Hematopoietic multipotent progenitor cell (in vitro differentiated cells): Measurements from ENCODE around the gene ZNF888. TPM values are rescaled to one million over a fixed set of nuclear protein-coding genes. Genes with fewer than 3 reads are reported as not detected.
"Not testable (repeated sequence)": the region's sequence is repeated elsewhere in the genome, so short reads cannot be mapped to it uniquely, and the experiment has no call there.

Experiments used
- DNase-seq, 3 donors: peaks; one replicate each; pipeline ENCODE4 v3.0.0-alpha.2; 2011 to 2015; ENCODE audit warnings: low read depth in 2 of 3, low spot score in 2 of 3
- total RNA-seq: library from RNA; depleted of rRNA; stranded (reverse); fragments of >200 nt; gene quantifications from one replicate; pipeline ENCODE4 v1.2.3, GENCODE V29; 2012

The ZNF888 gene
- 7.0 TPM for total RNA-seq

- peak; percentile 68 to 93 (median 85) for DNase-seq
These were observed at the start of gene ZNF888 for GRCh38 chr19:52922841-52923777. TSS of gene ZNF888 (minus strand) at chr19:52923428. CDS start at chr19:52917873, 5,555 bp downstream.

GRCh38 chr19:52967772-52968171 is 44.5 kb upstream of the ZNF888 start:
- DNase-seq: no peak

DNA sequence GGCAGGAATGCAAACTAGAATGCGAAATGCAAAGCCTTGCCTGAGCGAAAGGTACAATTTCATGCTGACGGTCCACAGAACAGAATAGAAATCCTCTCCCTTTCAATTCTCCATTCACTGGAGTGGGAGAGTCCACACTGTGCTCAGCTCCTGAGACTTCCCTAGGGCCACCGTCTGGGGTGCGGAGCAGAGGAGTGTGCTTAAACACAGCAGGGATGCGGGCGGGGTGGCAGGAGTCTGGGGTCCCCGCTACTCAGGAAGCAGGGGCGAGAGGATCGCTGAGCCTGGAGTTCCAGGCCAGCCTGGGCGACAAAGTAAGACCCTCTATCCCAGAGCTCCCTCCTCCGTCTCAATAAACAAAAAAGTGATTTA is 40.0 kb upstream of the ZNF888 start:
- peak in 2 of 3 donors; percentile 33 to 41 for DNase-seq

GRCh38 chr19:52962394-52963246 is 39.4 kb upstream of the ZNF888 start, which contains the start of gene ZNF816:
TSS of gene ZNF816 (minus strand) at chr19:52962881. CDS start at chr19:52956089, 6,792 bp downstream.
- peak; percentile 92 to 99 (median 97) for DNase-seq

- DNase-seq: no peak
These were observed 38.8 kb upstream of the ZNF888 start for GRCh38 chr19:52961981-52962380.

- no peak for DNase-seq
These were observed 36.5 kb upstream of the ZNF888 start for GRCh38 chr19:52959613-52960295.

GRCh38 chr19:52957591-52957990 is 34.4 kb upstream of the ZNF888 start:
- DNase-seq: no peak

DNA sequence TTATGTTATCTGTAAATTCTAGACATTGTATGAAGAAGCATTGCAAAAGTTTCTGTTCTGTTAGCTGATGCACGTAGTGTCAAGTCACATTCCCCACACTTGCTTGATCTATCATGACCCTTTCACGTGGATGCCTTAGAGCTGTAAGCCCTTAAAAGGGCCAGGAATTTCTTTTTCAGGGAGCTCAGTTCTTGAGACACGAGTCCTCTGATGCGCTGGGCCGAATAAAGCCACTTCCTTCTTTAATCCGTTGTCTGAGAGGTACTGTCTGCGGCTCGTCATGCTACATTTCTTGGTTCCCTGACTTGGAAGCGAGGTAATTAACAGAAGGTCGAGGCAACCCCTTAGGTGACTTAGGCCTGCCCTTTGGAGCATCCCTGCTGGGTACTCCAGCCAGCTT is 33.7 kb upstream of the ZNF888 start:
- DNase-seq: no peak

GRCh38 chr19:52949422-52949821 is 26.2 kb upstream of the ZNF888 start:
- no peak for DNase-seq

DNA sequence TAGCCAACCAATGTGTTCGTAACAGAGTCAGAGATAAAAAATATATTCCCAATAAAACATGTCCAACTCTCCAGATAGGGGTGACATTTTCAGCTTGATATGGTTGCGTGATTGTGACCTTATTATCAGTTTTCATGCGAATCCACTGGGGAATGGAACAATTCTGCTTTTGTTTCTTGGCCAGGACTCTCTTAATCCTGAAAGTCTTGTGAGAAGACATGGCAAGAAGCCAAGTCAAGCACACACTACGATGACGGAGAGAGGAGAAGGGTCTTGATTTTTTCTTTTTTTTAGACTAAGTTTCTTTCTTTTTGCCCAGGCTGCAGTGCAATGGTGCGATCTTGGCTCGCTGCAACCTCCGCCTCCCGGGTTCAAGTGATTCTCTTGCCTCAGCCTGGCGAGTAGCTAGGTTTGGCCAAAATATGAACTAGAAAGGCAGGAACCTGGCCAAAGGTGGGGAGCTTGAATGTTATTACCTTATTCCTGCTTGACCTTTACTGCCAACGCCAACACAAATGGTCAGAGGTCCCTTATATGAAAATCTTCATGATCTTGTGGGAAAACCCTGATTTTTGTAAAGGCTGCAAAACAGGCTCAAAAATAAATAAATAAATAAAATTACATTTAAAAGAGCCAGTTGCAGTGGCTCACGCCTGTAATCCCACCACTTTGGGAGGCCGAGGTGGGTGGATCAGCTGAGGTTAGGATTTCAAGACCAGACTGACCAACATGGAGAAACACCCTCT is 25.0 kb upstream of the ZNF888 start:
- DNase-seq: no peak

DNA sequence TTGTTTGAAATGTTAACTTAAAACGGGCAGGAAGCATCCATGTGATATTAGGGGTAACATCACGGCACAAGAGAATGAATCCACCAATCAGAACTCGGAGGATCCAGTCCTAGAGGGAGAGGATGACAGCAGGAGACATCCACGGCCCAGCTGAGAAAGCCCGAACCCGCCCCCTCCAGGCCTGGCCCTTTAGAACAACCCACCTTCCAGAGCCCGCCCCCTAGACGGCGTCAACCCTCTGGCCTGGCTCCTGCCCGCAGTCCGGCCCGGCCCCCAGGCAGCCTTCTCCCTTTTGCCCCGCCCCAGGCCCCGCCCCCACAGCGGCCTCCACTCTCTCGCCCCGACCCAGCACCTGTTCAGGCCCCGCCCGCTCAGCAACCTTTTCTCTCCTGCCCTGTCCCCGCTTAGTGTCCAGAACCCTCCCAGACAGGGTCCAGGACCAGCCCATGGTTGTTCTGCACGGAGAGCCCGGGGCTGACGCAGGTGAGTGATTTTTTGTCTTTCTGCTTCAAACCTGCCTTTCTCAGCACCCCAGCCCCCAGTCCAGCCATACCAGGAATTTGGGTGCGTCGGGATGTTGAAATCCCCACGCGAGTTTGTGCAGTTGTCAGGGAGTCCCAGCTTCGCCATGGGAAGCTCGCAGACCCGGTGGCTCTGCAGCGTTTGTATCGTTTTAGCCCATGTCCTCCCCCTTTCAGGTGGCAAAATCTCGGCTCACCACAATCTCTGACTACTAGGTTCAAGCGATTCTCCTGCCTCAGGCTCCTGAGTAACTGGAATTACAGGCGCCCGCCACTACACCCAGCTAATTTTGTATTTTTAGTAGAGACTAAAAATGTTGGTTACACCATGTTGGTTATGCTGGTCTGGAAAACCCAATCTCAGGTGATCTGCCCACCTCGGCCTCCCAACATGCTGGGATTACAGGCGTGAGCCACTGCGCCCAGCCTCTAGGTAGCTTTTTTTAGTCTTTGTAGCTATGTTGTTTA is 23.4 kb upstream of the ZNF888 start:
- peak in 1 of 3 donors; percentile 70 for DNase-seq

GRCh38 chr19:52945652-52946321 is 22.6 kb upstream of the ZNF888 start:
- DNase-seq: no peak

DNA sequence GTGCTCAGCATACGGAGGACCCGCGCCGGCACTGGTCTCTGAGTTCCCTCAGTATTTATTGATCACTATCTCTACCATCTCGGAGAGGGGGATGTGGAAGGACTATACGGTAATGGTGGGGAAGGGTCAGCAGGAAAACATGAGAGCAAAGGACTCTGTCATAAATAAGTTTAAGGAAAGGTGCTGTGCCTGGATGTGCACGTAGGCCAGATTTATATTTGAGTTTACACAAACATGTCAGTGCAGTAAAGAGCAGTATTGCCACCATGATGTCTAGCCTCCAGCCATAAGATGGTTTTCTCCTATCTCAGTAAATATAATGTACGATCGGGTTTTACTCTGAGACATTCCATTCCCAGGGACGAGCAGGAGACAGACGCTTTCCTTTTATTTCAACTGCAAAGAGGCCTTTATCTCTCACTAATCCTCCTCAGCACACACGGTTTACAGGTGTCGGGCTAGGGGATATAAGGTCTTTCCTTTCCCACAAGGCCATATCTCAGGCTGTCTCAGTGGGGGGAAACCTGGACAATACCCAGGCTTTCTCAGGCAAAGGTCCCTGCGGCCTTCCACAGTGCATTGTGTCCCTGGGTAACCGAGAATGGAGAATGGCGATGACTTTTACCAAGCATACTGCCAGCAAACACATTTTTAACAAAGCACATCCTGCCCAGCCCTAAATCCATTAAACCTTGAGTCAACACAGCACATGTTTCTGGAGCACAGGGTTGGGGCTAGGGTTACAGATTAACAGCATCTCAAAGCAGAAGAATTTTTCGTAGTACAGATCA is 21.7 kb upstream of the ZNF888 start:
- DNase-seq: not testable (repeated sequence)

GRCh38 chr19:52943884-52944643 is 20.8 kb upstream of the ZNF888 start:
- no peak for DNase-seq

- no peak for DNase-seq
These were observed 20.1 kb upstream of the ZNF888 start for GRCh38 chr19:52943134-52943883.
